HG02642 (cell line): ENCODE measurements around the gene SND1.

Source experiments
- ATAC-seq: cut with Tn5 transposase; IDR thresholded peaks from one replicate; pipeline ENCODE4 v1.9.1; 2021; ENCODE audit warnings: mild to moderate bottlenecking; ENCODE audit not compliant: unreplicated experiment, poor library complexity

The SND1 gene

GRCh38 chr7:127973832-127974231 is 321.8 kb downstream of the SND1 start:
- ATAC-seq, result no peak

- ATAC-seq, result no peak
Measured at GRCh38 chr7:127974446-127975035, 322.5 kb downstream of the SND1 start.

- ATAC-seq, result no peak
Measured at GRCh38 chr7:127976056-127976737, 324.2 kb downstream of the SND1 start.

GRCh38 chr7:127976738-127977120 is 324.7 kb downstream of the SND1 start:
- ATAC-seq, result no peak

- ATAC-seq, result no peak
Measured at GRCh38 chr7:127978421-127978820, 326.4 kb downstream of the SND1 start.

GRCh38 chr7:127979113-127979727 is 327.2 kb downstream of the SND1 start:
- no peak for ATAC-seq

GRCh38 chr7:127979728-127980126 is 327.7 kb downstream of the SND1 start:
- ATAC-seq, result no peak

GRCh38 chr7:127980901-127981300 is 328.9 kb downstream of the SND1 start:
- no peak for ATAC-seq

- ATAC-seq, result no peak
Measured at GRCh38 chr7:127981965-127982364, 330.0 kb downstream of the SND1 start.

GRCh38 chr7:127983804-127984332 is 331.9 kb downstream of the SND1 start:
- no peak for ATAC-seq

- ATAC-seq, result no peak
Measured at GRCh38 chr7:127986581-127987521, 334.9 kb downstream of the SND1 start.

- ATAC-seq, result no peak
Measured at GRCh38 chr7:127988751-127989150, 336.8 kb downstream of the SND1 start.

- no peak for ATAC-seq
Measured at GRCh38 chr7:127993317-127993716, 341.3 kb downstream of the SND1 start.

- ATAC-seq, result no peak
Measured at GRCh38 chr7:127993987-127994386, 342.0 kb downstream of the SND1 start.

GRCh38 chr7:127995156-127995880 is 343.3 kb downstream of the SND1 start:
- ATAC-seq, result no peak

- ATAC-seq, result no peak
Measured at GRCh38 chr7:127995881-127996215, 343.9 kb downstream of the SND1 start.

- no peak for ATAC-seq
Measured at GRCh38 chr7:127996253-127997071, 344.5 kb downstream of the SND1 start.

GRCh38 chr7:127997226-127997922 is 345.4 kb downstream of the SND1 start:
- no peak for ATAC-seq

GRCh38 chr7:127998671-127999070 is 346.7 kb downstream of the SND1 start:
- no peak for ATAC-seq
